Adrenal gland (tissue), 12 donors: ENCODE results near the gene PPP3CA. TPM values are rescaled to one million over a fixed set of nuclear protein-coding genes. Genes with fewer than 3 reads are reported as not detected.
A peak's percentile ranks its signal among the peaks of the same experiment; 100 is the strongest.

Source experiments
- DNase-seq, 7 donors: peaks; one replicate each; pipeline ENCODE4 v3.0.0-alpha.2; 2019 to 2020
- H3K27ac ChIP-seq, 5 donors: fragments of 200-600 bp; sonication (generic) in 4 of 5; 1 replicate in 3 of 5; 2 replicates in 2 of 5; pipeline versions ENCODE4 v1.5.1 to v1.8.0; 2016 to 2020; ENCODE audit warnings: mild to moderate bottlenecking in 1 of 5
- H3K27me3 ChIP-seq: fragments of 200-600 bp; 2 replicates; pipeline ENCODE4 v1.8.0; 2021
- H3K36me3 ChIP-seq, 2 donors: fragments of 200-600 bp; replicated peaks in 1 of 2; 1 replicate in 1 of 2; 2 replicates in 1 of 2; pipeline versions ENCODE4 v1.5.1 to v1.8.0; 2018 to 2022
- H3K4me1 ChIP-seq, 2 donors: fragments of 200-600 bp; replicated peaks in 1 of 2; 1 replicate in 1 of 2; 2 replicates in 1 of 2; pipeline versions ENCODE4 v1.5.1 to v1.8.0; 2018 to 2021
- H3K4me3 ChIP-seq, 4 donors: fragments of 200-600 bp; sonication (generic) in 3 of 4; one replicate each; pipeline ENCODE4 v1.5.1; 2016 to 2018
- H3K9me3 ChIP-seq, 3 donors: fragments of 200-600 bp; sonication (generic) in 1 of 3; replicated peaks in 1 of 3; 1 replicate in 2 of 3; 2 replicates in 1 of 3; pipeline versions ENCODE4 v1.5.1 to v1.8.0; 2016 to 2021
- CTCF ChIP-seq, 6 experiments: fragments of 450-650 bp in 4 of 6; fragments of 200-600 bp in 2 of 6; sonication (generic) in 1 of 6; IDR thresholded peaks; 1 replicate in 5 of 6; 2 replicates in 1 of 6; pipeline versions ENCODE4 v1.5.1 to v1.8.0; 2016 to 2021; ENCODE audit warnings: antibody characterized with exemption in 6 of 6, mild to moderate bottlenecking in 2 of 6, moderate library complexity in 1 of 6
- POLR2A ChIP-seq, 2 donors: fragments of 450-650 bp; IDR thresholded peaks; one replicate each; pipeline ENCODE4 v1.6.1; 2017; ENCODE audit warnings: antibody characterized with exemption in 2 of 2, mild to moderate bottlenecking in 2 of 2, moderate library complexity in 1 of 2
- WGBS, 4 donors: extraction: QIAGEN DNeasy Blood & Tissue Kit in 2 of 4; methylation state at CpG; one replicate each; pipeline versions ENCODE4 v1.1.5 to v1.1.7; 2013 to 2017; 5-methylcytosine and 5-hydroxymethylcytosine counted together
- intact Hi-C, 2 donors: fragments of 100-400 bp; cut with DNase I; formaldehyde crosslinking; loops; one replicate each; pipeline versions ENCODE4 v1.14.1 to v1.15.0; 2022 to 2023
- polyA plus RNA-seq, 3 donors: library from polyadenylated mRNA; stranded (reverse); fragments of 200-250 nt in 2 of 3; fragments of 350-450 nt in 1 of 3; fragmentation: Illumina TruSeq in 1 of 3; extraction: RNeasy Lipid Tissue Mini Kit (QIAGEN cat#74804) in 1 of 3; gene quantifications; one replicate each; pipeline ENCODE4 v1.2.3, GENCODE V29; 2013 to 2014
- total RNA-seq, 9 donors: library from RNA; depleted of rRNA in 4 of 9; stranded (reverse); fragments of >200 nt in 4 of 9; fragments of 120-200 nt in 1 of 9; fragmentation: NEBNext Ultra II Directional in 1 of 9; extraction: Animal tissue kit (Norgen Biotek cat#: 25700) in 1 of 9; gene quantifications; one replicate each; pipeline versions ENCODE4 v1.1.0 to v1.2.4, GENCODE V29; 2013 to 2023
- donor health status: healthy with polysubstance abuse.
- donor health status: Bipolar disorder and iron deficiency.
- donor health status: DM: yes; HTN: yes; CAD: no.
- donor health status: DM: no; HTN: no; CAD: no.
- donor health status: DM: no; HTN: no; CAD: no.
- donor health status: DM: yes; HTN: yes; CAD: no.

The PPP3CA gene
- total and polyA plus RNA-seq, 12 donors, result 13.8 to 138 (median 43.8) TPM

DNA sequence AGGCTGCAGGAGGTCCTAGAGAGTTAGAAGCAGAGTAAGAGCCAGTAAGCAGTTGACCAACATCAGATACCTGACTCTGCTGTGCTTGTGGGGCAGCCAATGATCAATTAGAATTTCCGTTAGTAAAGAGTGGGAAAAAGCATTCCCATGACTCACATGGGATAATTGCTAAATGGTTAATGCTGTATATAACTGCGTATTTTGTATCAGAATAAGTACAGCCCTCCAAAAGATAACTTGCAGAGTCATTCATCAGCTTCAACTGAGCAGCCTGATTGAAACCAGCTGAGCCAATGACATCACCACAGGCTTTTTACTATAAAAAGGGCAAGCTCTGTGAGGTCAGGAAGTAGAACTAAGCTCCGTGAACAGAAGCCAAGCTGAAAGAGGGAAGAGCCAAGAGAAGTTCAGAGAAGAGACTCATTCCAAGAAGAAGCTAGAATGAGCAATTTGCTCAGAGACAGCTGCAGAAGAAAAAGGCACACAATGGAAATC is 67.9 kb downstream of the PPP3CA start:
- Histone ChIP-seq H3K27me3 (no peaks in the 10 kb centered on the region), H3K4me3 (no peak overlapping the region), H3K36me3 (no peaks in the 10 kb centered on the region), H3K27ac (peak overlapping the region; percentile 19 to 82 (median 67)), H3K9me3 (no peaks in the 10 kb centered on the region), H3K4me1 (peaks cover 38 to 61% of the 10 kb centered on the region in 2 donors)
- TF ChIP-seq CTCF (IDR thresholded peaks at IDR 0.05) (no peak), POLR2A (IDR thresholded peaks at IDR 0.05) (peak in 1 of 2 donors; percentile 79)
- intact Hi-C loops, result loop anchor here in 1 of 2 donors (10.0 kb wide), 1 partner anchor 65 kb away; the partner anchor contains the start of gene PPP3CA
- WGBS, 4 donors, result 14 to 23% (median 20%) methylated on average over 3 of the region's 3 CpGs
- DNase-seq, result peak; percentile 63 to 86 (median 76)

- intact Hi-C loops, result loop anchor here in 1 of 2 donors (10.0 kb wide), 1 partner anchor 67 kb away; the partner anchor contains the start of gene PPP3CA
- TF ChIP-seq CTCF (IDR thresholded peaks at IDR 0.05), result no peak
- TF ChIP-seq POLR2A (IDR thresholded peaks at IDR 0.05), result no peak
- Histone ChIP-seq H3K36me3 (no peaks in the 10 kb centered on the region), H3K9me3 (no peaks in the 10 kb centered on the region), H3K27ac (peak overlapping the region in 1 of 5 donors; percentile 38), H3K4me3 (no peak overlapping the region), H3K27me3 (no peaks in the 10 kb centered on the region), H3K4me1 (peaks cover 38 to 51% of the 10 kb centered on the region in 2 donors)
- DNase-seq, result no peak
- WGBS, 4 donors, result 1 to 55% (median 39%) methylated on average over 1 of the region's 1 CpG
These were observed 69.7 kb downstream of the PPP3CA start for GRCh38 chr4:101277671-101278070.

GRCh38 chr4:101276661-101277060 is 70.7 kb downstream of the PPP3CA start:
- Histone ChIP-seq H3K27ac (no peak overlapping the region), H3K4me1 (peaks cover 38 to 44% of the 10 kb centered on the region in 2 donors), H3K9me3 (no peaks in the 10 kb centered on the region), H3K36me3 (no peaks in the 10 kb centered on the region), H3K4me3 (no peak overlapping the region), H3K27me3 (no peaks in the 10 kb centered on the region)
- WGBS, 4 donors, result 94 to 98% (median 97%) methylated on average over 3 of the region's 3 CpGs
- intact Hi-C loops, result loop anchor here in 1 of 2 donors (10.0 kb wide), 1 partner anchor 68 kb away; the partner anchor contains the start of gene PPP3CA
- TF ChIP-seq POLR2A (IDR thresholded peaks at IDR 0.05) (no peak), CTCF (IDR thresholded peaks at IDR 0.05) (no peak)
- DNase-seq, result no peak

DNA sequence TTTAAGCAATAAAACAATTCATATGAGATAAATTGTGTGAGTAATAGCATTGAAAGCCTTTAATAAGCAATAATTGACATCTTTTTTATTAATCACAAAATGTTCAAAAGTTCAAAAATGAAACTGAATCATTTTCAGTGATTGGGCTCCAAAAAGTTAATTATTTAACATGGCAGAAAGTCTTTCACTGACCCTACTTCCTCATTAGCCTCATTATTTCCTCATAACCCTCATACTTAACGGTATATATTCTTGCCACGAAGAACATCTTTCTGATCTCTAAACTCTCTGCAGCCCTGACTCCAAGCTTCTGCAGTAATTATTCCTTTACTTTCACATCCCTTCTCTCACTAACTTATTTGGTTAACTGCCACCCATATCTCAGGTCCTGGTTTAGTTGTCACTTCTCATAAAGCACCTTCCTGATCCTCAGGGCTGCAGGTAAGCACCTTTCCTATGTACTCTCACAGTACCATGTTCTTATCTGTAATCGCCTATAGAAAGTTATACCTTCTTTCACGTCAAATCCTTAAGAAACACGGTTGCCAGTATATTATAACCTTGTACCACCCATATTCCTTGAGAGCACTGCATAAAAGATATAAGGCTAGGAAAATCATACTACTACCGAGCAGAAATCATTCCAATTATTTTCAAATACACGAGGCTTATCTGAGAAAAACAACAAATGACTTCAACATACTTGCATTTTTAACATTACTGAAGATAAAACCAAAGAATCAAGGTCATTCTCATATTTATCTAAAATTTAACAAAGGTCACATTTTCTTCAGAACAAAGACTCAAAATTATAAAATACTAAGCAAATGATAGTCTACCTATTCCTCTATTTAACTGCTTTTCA is 72.2 kb downstream of the PPP3CA start:
- no peaks in the 10 kb centered on the region for H3K9me3 ChIP-seq
- intact Hi-C loops, result loop anchor here in 1 of 2 donors (10.0 kb wide), 1 partner anchor 70 kb away; the partner anchor contains the start of gene PPP3CA
- peak overlapping the region in 3 of 5 donors; percentile 35 to 66 (median 43) for H3K27ac ChIP-seq
- no peak for DNase-seq
- H3K36me3 ChIP-seq, result no peaks in the 10 kb centered on the region
- TF ChIP-seq POLR2A (IDR thresholded peaks at IDR 0.05), result no peak
- TF ChIP-seq CTCF (IDR thresholded peaks at IDR 0.05), result no peak
- peak overlapping the region in 1 of 4 donors; percentile 28 for H3K4me3 ChIP-seq
- WGBS, 4 donors, result 28 to 33% (median 32%) methylated on average over 7 of the region's 7 CpGs
- H3K4me1 ChIP-seq, result peaks cover 38 to 43% of the 10 kb centered on the region in 2 donors
- no peaks in the 10 kb centered on the region for H3K27me3 ChIP-seq
